GM12872 (cell line): ENCODE measurements around the gene DUSP9.

Source experiments
- CTCF ChIP-seq: IDR thresholded peaks from 3 replicates; pipeline ENCODE4 v1.5.1; 2011; ENCODE audit warnings: low read depth, mild to moderate bottlenecking, low read length, moderate library complexity; ENCODE audit not compliant: insufficient read depth

DUSP9 gene

GRCh38 chrX:153635388-153635787 is 11.6 kb upstream of the DUSP9 start:
- TF ChIP-seq CTCF, result no peak

- peak; percentile 63 for TF ChIP-seq CTCF
These were observed 11.0 kb upstream of the DUSP9 start for GRCh38 chrX:153635788-153636668.

- no peak for TF ChIP-seq CTCF
These were observed 10.3 kb upstream of the DUSP9 start for GRCh38 chrX:153636716-153637115.

- TF ChIP-seq CTCF, result no peak
These were observed 9.6 kb upstream of the DUSP9 start for GRCh38 chrX:153637121-153638040.

- TF ChIP-seq CTCF, result no peak
These were observed 9.0 kb upstream of the DUSP9 start for GRCh38 chrX:153638041-153638371.

- no peak for TF ChIP-seq CTCF
These were observed 8.4 kb upstream of the DUSP9 start for GRCh38 chrX:153638436-153639176.
